ENCODE measurements around the gene MAN2C1. TPM values are rescaled to one million over a fixed set of nuclear protein-coding genes. Genes with fewer than 3 reads are reported as not detected.
"Not testable (repeated sequence)": the region's sequence is repeated elsewhere in the genome, so short reads cannot be mapped to it uniquely, and the experiment has no call there.

Gene MAN2C1
- total RNA-seq, 1 donor = 92.6 TPM

- TF ChIP-seq, protein P1, sequence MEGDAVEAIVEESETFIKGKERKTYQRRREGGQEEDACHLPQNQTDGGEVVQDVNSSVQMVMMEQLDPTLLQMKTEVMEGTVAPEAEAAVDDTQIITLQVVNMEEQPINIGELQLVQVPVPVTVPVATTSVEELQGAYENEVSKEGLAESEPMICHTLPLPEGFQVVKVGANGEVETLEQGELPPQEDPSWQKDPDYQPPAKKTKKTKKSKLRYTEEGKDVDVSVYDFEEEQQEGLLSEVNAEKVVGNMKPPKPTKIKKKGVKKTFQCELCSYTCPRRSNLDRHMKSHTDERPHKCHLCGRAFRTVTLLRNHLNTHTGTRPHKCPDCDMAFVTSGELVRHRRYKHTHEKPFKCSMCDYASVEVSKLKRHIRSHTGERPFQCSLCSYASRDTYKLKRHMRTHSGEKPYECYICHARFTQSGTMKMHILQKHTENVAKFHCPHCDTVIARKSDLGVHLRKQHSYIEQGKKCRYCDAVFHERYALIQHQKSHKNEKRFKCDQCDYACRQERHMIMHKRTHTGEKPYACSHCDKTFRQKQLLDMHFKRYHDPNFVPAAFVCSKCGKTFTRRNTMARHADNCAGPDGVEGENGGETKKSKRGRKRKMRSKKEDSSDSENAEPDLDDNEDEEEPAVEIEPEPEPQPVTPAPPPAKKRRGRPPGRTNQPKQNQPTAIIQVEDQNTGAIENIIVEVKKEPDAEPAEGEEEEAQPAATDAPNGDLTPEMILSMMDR (IDR thresholded peaks at IDR 0.05; ENCODE audit: insufficient read depth, low read length) = no peak
- no peak for DNase-seq (ENCODE audit: low read depth)
- peak overlapping the region; percentile 73 for H3K4me3 ChIP-seq (ENCODE audit: low read depth, low read length)
These were observed 21.0 kb downstream of the MAN2C1 start for GRCh38 chr15:75347222-75348033.

DNA sequence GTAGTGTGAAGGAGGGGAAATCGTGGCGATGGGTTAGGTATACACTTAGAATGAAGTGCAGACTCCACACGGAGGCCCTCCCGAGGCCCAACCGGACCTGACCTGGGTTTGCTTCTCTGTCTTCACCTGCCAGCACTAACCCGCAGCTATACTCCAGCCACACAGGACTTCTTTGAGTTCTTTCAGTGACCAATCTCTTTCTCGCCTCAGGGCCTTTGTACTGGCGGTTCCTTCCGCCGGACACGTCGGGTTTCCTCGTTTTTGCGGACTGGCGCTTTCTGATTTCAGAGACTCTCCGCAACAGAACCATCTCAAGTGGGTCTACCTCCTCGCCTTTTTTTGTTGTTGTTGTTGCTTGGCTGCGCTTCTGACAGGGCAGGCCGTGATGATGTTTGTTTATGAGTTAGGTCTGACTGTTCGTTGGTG is 21.6 kb downstream of the MAN2C1 start, which contains the start of gene NEIL1:
Gene NEIL1, plus strand, starts transcription at position 244 of the 426 bp plus-strand sequence. CDS start 1,867 bp downstream, outside the sequence.
- TF ChIP-seq, protein P1 (IDR thresholded peaks at IDR 0.05; ENCODE audit: insufficient read depth, low read length) = no peak
- DNase-seq (ENCODE audit: low read depth) = no peak
- peak within 1 kb of the TSS; percentile 73 for H3K4me3 ChIP-seq (ENCODE audit: low read depth, low read length)

GRCh38 chr15:75343953-75344352 is 24.5 kb downstream of the MAN2C1 start:
- H3K4me3 ChIP-seq (ENCODE audit: low read depth, low read length) = not testable (repeated sequence)
- DNase-seq (ENCODE audit: low read depth) = peak; percentile 57

DNA sequence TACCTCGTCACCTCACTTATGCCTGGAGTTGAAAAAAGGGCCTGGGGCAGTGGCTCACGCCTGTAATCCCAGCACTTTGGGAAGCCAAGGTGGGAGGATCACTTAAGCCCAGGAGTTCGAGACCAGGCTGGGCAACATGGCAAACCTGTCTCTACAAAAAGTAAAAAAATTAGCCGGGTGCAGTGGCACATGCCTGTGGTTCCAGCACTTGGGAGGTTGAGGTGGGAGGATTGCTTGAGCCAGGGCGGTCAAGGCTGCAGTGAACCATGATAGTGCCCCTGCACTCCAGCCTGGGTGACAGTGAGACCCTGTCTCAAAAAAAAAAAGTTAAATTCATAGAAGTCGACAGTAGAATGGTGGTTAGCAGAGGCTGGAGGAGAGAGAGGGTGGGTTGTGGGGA is 26.2 kb downstream of the MAN2C1 start:
- TF ChIP-seq, protein P1 (IDR thresholded peaks at IDR 0.05; ENCODE audit: insufficient read depth, low read length) = no peak

DNA sequence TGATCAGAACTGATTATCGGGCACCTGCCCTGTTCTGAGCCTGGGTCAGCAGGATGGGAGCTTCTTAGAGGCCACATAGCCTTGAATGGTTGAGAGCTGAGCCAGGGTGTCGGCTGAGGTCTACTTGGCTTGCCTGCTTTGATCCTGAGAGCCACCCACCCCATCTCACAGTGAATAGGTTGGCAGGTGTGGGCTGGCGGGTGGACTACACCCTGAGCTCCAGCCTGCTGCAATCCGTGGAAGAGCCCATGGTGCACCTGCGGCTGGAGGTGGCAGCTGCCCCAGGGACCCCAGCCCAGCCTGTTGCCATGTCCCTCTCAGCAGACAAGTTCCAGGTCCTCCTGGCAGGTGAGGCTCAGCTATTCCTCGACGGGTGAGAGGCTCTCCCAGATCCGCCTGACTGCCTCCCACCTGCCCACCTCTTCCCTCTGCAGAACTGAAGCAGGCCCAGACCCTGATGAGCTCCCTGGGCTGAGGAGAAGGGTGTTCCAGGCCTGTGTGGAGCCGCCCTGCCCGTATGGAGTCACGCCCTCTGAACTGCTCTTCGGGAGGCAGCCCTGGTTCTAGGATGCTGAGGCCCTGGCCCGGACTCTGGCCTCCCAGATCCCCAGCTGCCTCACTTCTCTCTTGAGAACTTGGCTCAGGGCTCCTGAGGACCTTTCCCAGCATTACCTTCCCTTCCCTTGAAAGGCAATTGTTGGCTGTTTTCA is 28.7 kb downstream of the MAN2C1 start:
- TF ChIP-seq, protein P1 (IDR thresholded peaks at IDR 0.05; ENCODE audit: insufficient read depth, low read length) = no peak
- DNase-seq (ENCODE audit: low read depth) = no peak
- no peak overlapping the region for H3K4me3 ChIP-seq (ENCODE audit: low read depth, low read length)

More for the DNA sequence above, 26.2 kb downstream of the MAN2C1 start:
- DNase-seq (ENCODE audit: low read depth) = no peak
- no peak overlapping the region for H3K4me3 ChIP-seq (ENCODE audit: low read depth, low read length)

- DNase-seq (ENCODE audit: low read depth) = no peak
- TF ChIP-seq, protein P1 (IDR thresholded peaks at IDR 0.05; ENCODE audit: insufficient read depth, low read length) = no peak
These were observed 29.7 kb downstream of the MAN2C1 start for GRCh38 chr15:75338661-75339240.

More at GRCh38 chr15:75338661-75339240, 29.7 kb downstream of the MAN2C1 start:
- H3K4me3 ChIP-seq (ENCODE audit: low read depth, low read length) = no peak overlapping the region

All from fibroblast of the aortic adventitia (primary cell).